Osteoblast (primary cell): ENCODE measurements around the gene SEMA4B. TPM values are rescaled to one million over a fixed set of nuclear protein-coding genes. Genes with fewer than 3 reads are reported as not detected.

ENCODE experiments used
- DNase-seq: peaks from one replicate; pipeline ENCODE4 v3.0.0; 2011; ENCODE audit warnings: low spot score, mixed read lengths; ENCODE audit not compliant: insufficient read length; ENCODE audit errors: missing footprints
- H2AFZ ChIP-seq: 2 replicates; pipeline ENCODE4 v1.6.0; 2011; ENCODE audit warnings: mild to moderate bottlenecking, low read length
- H3K27ac ChIP-seq: 2 replicates; pipeline ENCODE4 v1.5.1; 2011; ENCODE audit warnings: mild to moderate bottlenecking, low read depth, low read length, moderate library complexity
- H3K27me3 ChIP-seq: 2 replicates; pipeline ENCODE4 v1.6.0; 2012; ENCODE audit warnings: mild to moderate bottlenecking, control low read depth, inconsistent platforms, low read length, moderate library complexity; ENCODE audit not compliant: insufficient read depth
- H3K36me3 ChIP-seq: 2 replicates; pipeline ENCODE4 v1.5.1; 2011; ENCODE audit warnings: mild to moderate bottlenecking, low read length, control low read depth, moderate library complexity; ENCODE audit not compliant: insufficient read depth
- H3K4me1 ChIP-seq: 2 replicates; pipeline ENCODE4 v1.5.1; 2011; ENCODE audit warnings: mild to moderate bottlenecking, low read length, control low read depth, moderate library complexity; ENCODE audit not compliant: insufficient read depth
- H3K4me2 ChIP-seq: 2 replicates; pipeline ENCODE4 v1.6.0; 2011; ENCODE audit warnings: mild to moderate bottlenecking, low read length; ENCODE audit not compliant: insufficient read depth
- H3K4me3 ChIP-seq: fragments of 200-600 bp; sonication (generic); 3 replicates; pipeline ENCODE4 v1.5.1; 2012; ENCODE audit warnings: mild to moderate bottlenecking, low read length, inconsistent platforms; ENCODE audit not compliant: insufficient read depth
- H3K79me2 ChIP-seq: 2 replicates; pipeline ENCODE4 v1.6.0; 2012; ENCODE audit warnings: mild to moderate bottlenecking, low read length, control low read depth, inconsistent platforms; ENCODE audit not compliant: insufficient read depth
- H3K9me3 ChIP-seq: 2 replicates; pipeline ENCODE4 v1.5.1; 2011; ENCODE audit warnings: low read depth, low read length, control low read depth
- H4K20me1 ChIP-seq: 2 replicates; pipeline ENCODE4 v1.6.0; 2012; ENCODE audit warnings: mild to moderate bottlenecking, low read length, control low read depth; ENCODE audit not compliant: insufficient read depth
- total RNA-seq: library from RNA; depleted of rRNA; stranded (reverse); fragments of >200 nt; gene quantifications from 2 replicates; pipeline ENCODE4 v1.2.3, GENCODE V29; 2012
- TF ChIP-seq, protein P1 (sequence below): IDR thresholded peaks from 2 replicates; pipeline ENCODE4 v1.5.1; 2011; ENCODE audit warnings: mild to moderate bottlenecking, low read depth, low read length, moderate library complexity; ENCODE audit errors: extremely low read depth

SEMA4B gene, protein sequence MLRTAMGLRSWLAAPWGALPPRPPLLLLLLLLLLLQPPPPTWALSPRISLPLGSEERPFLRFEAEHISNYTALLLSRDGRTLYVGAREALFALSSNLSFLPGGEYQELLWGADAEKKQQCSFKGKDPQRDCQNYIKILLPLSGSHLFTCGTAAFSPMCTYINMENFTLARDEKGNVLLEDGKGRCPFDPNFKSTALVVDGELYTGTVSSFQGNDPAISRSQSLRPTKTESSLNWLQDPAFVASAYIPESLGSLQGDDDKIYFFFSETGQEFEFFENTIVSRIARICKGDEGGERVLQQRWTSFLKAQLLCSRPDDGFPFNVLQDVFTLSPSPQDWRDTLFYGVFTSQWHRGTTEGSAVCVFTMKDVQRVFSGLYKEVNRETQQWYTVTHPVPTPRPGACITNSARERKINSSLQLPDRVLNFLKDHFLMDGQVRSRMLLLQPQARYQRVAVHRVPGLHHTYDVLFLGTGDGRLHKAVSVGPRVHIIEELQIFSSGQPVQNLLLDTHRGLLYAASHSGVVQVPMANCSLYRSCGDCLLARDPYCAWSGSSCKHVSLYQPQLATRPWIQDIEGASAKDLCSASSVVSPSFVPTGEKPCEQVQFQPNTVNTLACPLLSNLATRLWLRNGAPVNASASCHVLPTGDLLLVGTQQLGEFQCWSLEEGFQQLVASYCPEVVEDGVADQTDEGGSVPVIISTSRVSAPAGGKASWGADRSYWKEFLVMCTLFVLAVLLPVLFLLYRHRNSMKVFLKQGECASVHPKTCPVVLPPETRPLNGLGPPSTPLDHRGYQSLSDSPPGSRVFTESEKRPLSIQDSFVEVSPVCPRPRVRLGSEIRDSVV
- 8.7 and 15.9 TPM in 2 replicates for total RNA-seq

DNA sequence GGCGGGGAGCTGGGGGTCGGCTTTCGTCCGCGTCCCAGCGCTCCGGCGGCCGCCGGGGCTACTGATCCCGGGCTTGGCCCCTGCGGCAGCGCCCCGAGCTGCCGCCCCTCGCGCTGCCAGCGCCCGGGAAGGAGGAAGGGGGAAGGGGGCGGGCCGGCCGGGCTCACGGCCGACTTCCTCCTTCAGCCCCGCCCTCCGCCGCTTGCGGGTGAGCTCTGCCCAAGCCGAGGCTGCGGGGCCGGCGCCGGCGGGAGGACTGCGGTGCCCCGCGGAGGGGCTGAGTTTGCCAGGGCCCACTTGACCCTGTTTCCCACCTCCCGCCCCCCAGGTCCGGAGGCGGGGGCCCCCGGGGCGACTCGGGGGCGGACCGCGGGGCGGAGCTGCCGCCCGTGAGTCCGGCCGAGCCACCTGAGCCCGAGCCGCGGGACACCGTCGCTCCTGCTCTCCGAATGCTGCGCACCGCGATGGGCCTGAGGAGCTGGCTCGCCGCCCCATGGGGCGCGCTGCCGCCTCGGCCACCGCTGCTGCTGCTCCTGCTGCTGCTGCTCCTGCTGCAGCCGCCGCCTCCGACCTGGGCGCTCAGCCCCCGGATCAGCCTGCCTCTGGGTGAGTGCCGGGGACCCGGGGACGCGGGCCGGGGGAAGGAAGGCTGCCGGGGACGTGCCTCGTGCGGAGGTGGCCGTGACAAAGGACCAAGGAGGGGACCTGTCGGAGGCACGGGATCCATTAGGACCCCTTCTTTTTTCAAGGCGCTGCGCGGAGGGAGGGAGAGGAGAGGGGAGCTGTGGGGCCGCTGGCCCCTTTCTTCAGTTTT is at the start of gene SEMA4B:
Gene SEMA4B (plus strand): TSS at position 201 of the 814 bp plus-strand sequence. CDS start 249 bp downstream, at position 450.
- peak within 1 kb of the TSS; percentile 2 for H3K27ac ChIP-seq
- H2AFZ ChIP-seq = peak within 1 kb of the TSS; percentile 91

DNA sequence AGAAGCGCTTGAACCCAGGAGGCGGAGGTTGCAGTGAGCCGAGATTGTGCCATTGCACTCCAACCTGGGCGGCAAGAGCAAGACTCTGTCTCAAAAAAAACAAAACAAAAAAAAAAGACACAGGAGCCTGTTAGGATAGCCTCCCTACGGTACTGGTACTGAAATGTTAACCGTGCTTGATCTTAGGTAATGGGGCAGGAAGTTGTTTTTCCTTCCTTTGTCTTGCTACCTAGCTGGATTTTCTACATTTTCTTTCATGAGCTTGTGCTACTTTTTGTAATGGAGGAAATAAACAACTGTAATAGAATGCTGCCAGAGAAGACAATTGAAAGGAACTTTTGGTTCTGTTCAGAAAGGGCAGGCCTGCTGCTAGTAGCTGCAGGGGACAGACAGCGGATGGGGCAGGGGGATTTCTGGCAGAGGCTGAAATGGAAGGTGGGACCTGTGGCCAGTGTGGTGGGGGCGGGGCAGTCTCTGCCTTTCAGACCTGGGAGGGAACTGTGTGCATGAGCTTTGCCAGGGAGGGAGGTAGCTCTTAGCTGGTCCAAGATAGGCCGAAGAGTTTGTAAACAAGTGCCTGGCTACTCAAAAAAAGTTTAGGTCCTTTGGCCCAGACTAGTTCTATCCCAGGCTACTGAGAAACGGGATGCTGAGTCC is 49.0 kb upstream of the SEMA4B start:
- H3K4me3 ChIP-seq = no peak overlapping the region
- H3K27me3 ChIP-seq = no peaks in the 10 kb centered on the region
- H3K4me2 ChIP-seq = no peak overlapping the region
- peaks cover 10% of the 10 kb centered on the region for H3K4me1 ChIP-seq
- H3K79me2 ChIP-seq = no peaks in the 10 kb centered on the region
- no peak for DNase-seq
- H3K9me3 ChIP-seq = no peaks in the 10 kb centered on the region
- H2AFZ ChIP-seq = no peak overlapping the region
- TF ChIP-seq, protein P1, sequence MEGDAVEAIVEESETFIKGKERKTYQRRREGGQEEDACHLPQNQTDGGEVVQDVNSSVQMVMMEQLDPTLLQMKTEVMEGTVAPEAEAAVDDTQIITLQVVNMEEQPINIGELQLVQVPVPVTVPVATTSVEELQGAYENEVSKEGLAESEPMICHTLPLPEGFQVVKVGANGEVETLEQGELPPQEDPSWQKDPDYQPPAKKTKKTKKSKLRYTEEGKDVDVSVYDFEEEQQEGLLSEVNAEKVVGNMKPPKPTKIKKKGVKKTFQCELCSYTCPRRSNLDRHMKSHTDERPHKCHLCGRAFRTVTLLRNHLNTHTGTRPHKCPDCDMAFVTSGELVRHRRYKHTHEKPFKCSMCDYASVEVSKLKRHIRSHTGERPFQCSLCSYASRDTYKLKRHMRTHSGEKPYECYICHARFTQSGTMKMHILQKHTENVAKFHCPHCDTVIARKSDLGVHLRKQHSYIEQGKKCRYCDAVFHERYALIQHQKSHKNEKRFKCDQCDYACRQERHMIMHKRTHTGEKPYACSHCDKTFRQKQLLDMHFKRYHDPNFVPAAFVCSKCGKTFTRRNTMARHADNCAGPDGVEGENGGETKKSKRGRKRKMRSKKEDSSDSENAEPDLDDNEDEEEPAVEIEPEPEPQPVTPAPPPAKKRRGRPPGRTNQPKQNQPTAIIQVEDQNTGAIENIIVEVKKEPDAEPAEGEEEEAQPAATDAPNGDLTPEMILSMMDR = no peak
- no peak overlapping the region for H3K27ac ChIP-seq
- no peaks in the 10 kb centered on the region for H4K20me1 ChIP-seq
- H3K36me3 ChIP-seq = no peaks in the 10 kb centered on the region

More for the DNA sequence above, at the start of gene SEMA4B:
- Histone ChIP-seq H3K4me2 (peak within 1 kb of the TSS; percentile 90), H3K79me2 (peaks cover 12% of the 10 kb centered on the region), H3K27me3 (no peaks in the 10 kb centered on the region), H3K4me3 (peak within 1 kb of the TSS; percentile 86), H3K9me3 (no peaks in the 10 kb centered on the region), H3K4me1 (peaks cover 24% of the 10 kb centered on the region), H3K36me3 (no peaks in the 10 kb centered on the region), H4K20me1 (peaks cover 8% of the 10 kb centered on the region)
- peak; percentile 98 for DNase-seq
- TF ChIP-seq, protein P1 = no peak

DNA sequence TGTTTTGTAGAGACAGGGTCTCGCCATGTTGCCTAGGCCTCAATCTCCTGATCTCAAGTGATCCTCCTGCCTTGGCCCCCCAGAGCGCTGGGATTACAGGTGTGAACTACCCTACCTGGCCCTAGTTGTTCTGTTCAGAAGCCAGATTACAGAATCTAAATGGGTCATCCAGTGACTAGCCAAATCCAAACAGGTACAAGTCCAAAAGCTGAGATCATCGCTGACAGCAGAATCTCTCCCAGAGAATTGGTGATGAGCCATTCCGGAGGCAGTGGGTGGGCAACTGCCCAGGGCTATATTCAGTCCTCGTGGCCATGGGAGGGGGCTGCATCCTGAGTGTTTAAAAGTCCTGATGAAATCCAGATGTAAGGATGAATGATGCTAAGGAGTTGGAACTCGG is 47.5 kb upstream of the SEMA4B start:
- Histone ChIP-seq H3K27me3 (no peaks in the 10 kb centered on the region), H3K4me1 (peaks cover 16% of the 10 kb centered on the region), H3K79me2 (no peaks in the 10 kb centered on the region), H3K4me3 (no peak overlapping the region), H2AFZ (no peak overlapping the region), H3K36me3 (no peaks in the 10 kb centered on the region), H3K4me2 (no peak overlapping the region), H4K20me1 (no peaks in the 10 kb centered on the region), H3K27ac (no peak overlapping the region), H3K9me3 (no peaks in the 10 kb centered on the region)
- no peak for DNase-seq
- TF ChIP-seq, protein P1 = no peak
